HT-29 (cell line): ENCODE results near the gene TGFBR3. TPM values are rescaled to one million over a fixed set of nuclear protein-coding genes. Genes with fewer than 3 reads are reported as not detected.

ENCODE experiments used
- DNase-seq: peaks from one replicate; pipeline ENCODE4 v3.0.0-alpha.2; 2015; ENCODE audit warnings: low spot score
- total RNA-seq: library from RNA; depleted of rRNA; stranded (reverse); fragments of >200 nt; shearing (Covaris generic); gene quantifications from 2 replicates; pipeline ENCODE4 v1.2.3, GENCODE V29; 2014

Gene TGFBR3
- total RNA-seq, 1 experiment from 2014 or later, result 4.3 TPM

DNA sequence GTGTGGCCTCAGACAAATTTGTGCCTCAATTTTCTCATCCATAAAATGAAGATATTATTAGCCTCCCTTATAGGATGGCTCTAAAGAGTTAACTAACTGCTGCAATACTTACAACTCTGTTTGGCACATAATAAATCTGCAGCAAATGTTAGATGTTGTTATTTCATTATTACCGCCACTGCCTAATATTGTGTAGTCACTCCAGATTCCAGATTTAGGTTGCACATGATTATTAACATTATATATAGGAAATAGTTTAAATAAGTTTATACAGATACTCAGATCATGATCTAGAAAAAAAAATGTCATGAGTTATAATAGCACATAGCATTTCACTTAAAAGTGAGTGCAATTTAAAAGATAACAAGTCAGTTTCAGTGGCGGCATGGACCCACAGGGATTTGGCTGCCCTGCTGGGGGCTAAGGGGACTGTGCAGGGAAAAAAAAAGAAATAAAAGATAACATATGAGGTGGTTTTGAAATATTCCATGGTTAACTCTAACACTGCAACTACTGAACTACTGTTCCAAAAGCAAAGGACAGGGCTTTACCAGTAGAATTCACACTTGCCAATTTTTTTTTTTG is 170.4 kb downstream of the TGFBR3 start:
- DNase-seq, result no peak

DNA sequence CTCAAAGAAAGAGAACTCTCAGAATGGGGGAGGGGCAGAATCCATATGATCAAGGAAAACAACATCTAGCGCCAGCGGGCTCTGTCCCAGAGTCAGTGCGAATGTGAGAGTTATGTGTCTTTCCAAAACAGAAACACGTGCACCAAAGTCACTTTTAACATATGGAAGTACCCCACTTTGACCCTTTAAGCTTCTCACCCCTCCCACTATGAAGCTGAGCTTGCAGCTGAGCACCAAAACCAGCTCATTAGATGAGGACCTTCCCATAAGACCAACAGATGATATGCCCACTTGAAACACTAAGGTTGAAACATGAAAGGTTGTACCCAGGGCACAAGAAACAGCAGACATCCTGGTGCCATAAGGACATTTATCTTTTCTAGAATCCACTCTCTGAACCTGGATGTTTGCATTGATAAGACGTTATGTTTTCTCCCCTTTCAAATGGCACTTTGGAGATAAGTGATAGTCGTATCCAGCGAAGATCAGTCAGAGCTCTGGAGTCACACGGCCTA is 171.0 kb downstream of the TGFBR3 start:
- DNase-seq, result no peak

DNA sequence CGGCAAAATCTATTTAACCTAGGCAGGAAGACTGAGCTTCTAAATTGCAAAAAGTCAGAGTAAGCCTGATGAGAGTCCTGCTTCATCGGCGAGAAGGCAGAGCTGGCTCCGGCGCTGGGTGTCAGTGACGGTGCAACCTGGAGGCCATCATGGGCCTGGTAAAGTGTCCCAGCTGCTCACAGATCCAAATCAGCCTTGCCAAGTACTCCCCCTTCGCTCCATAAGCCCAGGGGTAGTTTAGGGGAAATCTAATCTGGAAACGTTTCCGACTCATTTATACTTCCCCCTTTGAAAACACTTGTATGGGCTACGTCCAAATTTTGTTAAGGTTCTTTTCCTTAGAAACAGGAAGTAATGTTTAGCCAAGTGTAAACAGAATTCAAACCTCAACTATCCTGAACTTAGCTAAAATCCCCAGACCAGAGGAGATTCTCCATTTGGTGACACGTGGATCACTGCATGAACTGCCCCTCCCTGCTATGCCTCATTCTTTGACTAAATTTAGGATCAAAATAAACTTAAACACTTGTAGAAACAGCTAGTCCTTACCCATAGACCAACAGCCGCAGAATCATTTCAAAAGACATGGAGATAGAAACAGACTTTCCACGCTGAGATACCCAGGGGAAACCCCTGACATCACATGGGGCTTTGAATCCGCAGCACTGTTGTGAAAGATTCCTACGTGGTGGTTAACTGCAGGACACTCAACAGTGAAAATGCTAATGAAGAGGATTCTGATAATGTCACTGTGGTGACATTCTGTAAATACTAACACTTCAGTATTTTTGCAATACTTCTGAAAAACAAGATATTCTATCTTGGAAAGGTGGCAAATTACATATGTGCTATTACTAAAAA is 172.7 kb downstream of the TGFBR3 start:
- DNase-seq, result no peak

DNA sequence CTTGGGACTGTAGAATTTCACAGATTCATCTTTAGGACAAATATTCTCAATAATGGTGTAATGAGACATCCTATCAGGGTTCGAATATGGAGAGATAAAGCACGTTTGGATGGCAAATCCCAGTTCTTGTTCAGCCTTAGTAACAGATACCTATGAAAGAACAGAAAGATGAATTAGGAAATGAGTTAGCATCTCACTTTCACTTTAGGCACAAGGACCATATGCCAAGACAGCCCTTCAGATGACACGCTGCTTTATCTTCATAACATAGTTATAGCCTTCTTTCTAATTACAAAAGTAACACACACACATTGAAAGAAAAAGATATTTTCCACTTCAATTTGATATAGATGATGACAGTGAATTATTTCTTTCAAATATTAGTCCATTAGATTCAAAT is 173.6 kb downstream of the TGFBR3 start:
- DNase-seq, result no peak

DNA sequence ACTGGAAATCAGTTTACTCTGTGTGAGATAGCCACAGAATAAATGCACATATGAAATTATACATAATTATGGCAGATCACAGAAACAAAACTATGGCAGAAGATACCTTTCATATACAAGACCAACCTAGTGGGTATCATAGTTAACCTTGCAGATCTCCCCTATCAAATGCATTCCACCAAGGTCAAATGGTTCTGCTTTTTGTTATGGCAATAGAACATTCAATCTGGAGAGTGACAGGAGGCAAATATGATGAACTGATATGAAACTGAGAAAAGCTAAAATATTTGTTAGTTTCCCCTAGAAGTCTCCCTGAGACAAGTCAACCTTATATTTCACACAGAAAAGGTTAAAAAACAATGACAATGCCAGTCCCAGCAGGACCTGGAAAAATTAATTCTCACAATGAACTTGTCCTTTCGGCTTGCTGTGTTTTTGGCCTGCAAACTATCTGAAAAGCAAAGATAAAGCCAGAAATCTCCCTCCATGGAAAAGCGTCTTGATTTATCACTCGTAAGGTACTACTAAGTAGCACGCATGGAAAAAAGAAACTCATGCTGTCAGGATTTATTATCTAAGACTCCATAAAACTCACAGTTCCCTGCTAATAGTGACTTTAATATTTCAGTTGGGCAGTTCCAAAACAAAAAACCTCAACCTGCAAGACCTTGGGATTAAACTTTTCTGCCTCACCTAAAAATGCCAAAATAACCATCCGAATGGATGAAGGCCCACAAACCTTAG is 174.3 kb downstream of the TGFBR3 start:
- no peak for DNase-seq

DNA sequence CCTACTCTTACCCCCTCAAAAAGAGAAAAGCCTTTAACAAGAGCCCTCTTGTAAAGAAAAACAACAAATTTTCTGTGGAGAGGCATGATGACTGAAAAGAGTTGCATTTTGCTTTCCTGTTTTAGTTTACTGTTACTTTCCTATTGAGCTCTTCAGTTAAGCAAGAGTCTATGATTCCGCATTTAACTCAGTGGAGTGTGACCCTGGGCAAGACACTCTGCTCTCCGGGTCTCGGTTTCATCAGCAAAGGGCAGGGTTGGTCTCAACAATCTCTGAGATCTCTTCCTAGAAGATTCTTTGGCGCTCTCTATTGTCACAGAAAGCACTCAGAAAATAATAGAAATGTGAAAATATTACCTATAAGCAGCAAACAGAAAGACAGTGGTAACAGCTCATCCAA is 175.7 kb downstream of the TGFBR3 start:
- DNase-seq, result no peak

DNA sequence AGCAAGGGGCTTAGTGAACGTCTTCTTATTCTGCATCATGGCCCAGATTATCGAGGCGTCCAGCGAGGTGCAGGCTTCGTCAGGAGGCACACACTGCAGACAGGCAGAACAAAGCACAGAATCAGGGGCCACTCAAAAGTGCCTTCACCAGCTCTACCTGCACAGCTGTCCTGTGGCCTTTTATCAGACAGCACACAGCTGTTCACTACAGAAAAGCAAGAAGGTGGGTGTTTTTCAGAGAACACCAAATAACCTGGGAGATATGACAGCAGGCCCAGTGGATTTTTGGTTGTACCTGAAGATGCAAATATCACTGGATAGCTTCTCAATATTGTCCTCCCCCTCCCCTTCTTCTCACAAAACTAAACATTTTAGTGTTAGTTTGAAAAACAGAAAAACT is 177.3 kb downstream of the TGFBR3 start:
- DNase-seq, result no peak

DNA sequence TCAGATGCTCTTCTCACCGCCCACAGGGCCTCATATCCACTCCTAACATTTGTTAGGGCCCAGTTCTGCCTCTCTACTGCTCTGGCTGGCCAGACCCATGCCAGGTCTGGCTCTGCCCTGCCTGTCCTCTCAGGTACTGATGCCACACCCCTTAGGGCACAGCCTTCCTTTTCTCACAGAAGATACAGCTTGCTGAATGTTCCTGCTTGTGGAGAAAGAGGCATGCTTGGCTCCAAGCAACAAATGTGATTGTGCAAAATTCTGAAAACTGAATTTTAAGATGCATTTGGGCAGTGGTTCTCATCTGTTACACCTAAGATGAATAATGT is 178.1 kb downstream of the TGFBR3 start:
- DNase-seq, result no peak

DNA sequence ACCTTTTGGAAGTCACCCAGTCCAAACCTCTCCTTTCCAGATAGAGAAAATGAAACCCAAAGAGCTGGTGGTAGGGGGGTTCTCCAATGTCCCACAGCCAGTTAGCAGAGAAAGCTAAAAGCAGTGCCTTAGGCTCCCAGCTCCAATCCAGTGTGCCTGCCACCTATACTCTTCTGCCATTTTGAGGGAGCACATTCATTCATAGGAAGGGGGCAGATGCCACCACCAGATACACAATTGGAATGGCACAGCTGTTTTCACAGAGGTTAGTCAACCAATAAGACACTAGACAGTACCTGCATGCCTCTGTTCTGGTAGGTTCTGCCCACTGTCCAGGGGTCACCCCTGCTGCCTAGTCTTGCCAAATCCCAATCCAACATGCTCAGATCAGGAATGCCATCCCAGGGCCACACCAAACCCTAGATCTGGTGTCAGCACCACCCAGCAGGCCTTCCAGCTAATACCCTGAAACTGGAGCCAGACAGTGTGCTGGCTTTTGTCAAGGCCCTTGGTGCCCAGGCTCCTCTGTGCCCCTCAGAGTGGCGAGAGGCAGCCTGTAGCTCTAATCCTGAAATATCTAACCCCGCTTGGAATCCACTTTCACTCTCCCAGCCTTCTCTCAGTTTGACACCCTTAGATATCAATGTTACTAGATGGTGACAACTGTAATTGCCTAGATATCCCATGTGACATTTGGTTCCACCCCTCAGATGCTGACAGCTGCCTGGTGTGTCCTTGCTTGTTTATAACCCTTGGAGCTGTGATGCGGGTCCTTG is 178.6 kb downstream of the TGFBR3 start:
- no peak for DNase-seq

DNA sequence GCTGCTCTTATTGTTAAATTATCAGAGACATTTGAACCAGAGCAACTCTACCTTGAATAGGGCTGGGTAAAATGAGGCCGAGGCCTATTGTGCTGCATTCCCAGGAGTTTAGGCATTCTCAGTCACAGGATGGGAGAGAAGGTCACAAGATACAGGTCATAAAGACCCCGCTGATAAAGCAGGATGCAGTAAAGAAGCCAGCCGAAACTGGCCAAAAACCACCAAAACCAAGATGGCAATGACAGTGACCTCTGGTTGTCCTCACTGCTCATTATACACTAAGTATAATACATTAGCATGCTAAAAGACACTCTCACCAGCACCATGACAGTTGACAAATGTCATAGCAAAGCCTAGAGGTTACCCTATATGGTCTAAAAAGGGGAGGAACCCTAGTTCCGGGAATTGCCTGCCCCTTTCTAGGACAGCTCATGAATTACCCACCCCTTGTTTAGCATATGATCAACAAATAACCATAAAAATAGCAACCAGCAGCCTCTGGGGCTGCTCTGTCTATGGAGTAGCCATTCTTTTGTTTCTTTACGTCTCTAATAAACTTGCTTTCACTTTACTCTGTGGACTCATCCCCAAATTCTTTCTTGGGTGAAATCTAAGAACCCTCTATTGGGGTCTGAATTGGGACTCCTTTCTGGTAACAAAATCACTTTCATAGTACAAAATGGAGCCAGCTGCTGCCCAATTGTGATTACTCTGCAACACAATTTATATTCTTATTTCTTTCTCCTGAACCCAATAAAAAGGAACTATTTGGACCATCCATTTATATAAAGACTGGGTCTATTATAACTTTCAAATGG is 179.6 kb downstream of the TGFBR3 start:
- no peak for DNase-seq

DNA sequence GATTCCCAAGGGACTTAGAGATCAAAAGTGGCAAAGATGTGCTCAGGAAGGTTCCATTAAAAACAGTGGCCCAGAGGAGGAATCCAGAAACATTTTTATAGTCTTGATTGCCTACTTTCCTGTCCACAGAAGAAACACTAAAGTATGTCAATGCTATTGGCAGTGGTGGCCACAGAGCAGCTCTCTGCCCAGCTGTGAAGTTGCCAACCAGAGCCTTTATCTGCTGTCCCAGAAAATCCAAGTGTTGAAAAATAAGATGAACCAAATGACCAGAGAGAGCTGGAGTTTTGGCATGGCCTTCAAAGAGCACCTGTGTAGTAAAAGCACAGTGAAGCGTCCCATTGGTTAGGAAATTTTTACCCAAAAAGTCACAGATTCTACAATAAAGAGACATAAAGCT is 181.2 kb downstream of the TGFBR3 start:
- DNase-seq, result no peak

DNA sequence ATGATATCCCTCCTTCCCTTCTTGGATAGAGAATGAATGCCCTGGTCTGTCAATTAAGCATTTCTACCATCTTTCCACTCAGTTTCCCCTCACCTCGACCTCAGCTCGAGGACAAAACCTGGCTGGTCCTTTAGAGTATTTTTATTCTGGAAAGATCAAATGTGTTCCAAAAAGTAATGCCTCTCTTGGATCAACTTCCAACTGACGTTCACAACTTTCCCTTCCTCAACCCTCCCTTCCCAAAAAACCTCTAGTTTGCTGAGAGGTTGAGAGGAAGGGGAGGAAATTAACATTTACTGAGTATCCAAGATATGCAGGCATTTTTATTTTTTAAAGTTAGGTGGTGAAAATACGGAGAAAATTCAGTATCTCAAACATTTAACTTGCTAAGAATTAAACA is 182.9 kb downstream of the TGFBR3 start:
- no peak for DNase-seq

DNA sequence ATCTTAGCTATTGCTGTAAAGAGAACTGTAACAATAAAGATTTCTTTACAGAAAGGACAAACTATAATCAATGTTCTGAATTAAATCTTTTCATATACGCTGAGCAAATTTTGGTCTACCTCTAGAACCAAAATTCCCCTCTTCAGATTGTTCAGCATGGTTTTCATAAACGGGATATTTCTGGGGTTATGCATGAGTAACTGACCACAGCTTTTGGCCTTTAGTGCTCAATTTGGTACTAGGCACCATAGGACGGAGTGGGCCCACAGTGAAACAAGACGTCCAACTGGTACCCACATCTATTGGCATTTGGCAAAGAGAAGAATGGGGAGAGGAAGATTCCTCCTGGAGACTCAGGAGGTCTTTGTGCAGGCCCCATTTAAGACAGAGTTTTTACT is 184.5 kb downstream of the TGFBR3 start:
- DNase-seq, result no peak

DNA sequence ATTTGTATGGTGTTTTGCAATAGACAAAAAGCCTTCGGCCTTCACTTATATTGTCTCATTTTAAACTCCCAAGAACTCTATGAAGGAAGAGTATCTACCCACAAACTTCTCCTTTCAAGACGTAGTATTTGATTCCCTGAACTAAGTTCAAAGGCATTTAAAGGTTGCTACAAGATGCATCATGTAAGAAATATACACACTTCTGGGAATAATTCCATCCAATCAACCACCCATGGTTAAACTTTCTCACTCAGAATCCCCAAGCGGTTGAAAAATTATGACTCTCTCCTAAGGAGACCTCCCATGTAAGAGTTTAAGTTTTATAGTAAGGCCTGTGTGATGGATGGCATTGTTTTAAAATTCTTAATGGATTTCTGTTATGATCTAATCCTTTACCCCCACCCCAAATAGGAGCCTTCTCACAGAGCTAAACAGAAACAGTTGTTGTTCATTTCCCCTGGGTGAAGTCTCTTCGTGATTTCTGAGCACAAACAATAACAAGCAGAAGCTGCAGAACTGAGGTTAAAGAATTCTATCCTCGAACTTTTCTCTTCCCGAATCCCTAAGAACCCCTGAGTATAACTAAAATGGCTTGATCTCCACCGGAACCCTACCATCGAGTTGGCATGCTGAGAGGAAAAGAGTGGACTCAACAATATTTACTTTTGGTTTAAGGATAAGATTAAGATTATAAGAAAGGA is 185.0 kb downstream of the TGFBR3 start:
- DNase-seq, result no peak

DNA sequence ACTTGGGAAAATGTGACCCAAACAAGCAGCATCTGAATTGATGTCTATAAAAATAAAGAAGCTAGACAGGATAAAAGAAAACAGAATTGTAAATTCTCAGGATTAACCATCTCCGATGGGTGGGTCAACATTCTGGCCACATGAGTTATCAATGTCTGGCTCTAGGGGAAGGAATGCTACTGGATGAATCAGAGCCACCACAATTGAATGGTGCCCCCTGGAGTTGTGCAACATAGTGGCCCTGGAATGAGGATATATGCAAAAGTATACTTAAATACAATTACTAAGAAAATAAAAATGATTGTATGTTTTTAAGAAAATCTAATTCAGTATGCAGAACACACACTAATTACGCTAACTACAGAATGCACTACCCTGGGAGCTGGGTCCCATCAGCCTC is 185.6 kb downstream of the TGFBR3 start:
- DNase-seq, result no peak

DNA sequence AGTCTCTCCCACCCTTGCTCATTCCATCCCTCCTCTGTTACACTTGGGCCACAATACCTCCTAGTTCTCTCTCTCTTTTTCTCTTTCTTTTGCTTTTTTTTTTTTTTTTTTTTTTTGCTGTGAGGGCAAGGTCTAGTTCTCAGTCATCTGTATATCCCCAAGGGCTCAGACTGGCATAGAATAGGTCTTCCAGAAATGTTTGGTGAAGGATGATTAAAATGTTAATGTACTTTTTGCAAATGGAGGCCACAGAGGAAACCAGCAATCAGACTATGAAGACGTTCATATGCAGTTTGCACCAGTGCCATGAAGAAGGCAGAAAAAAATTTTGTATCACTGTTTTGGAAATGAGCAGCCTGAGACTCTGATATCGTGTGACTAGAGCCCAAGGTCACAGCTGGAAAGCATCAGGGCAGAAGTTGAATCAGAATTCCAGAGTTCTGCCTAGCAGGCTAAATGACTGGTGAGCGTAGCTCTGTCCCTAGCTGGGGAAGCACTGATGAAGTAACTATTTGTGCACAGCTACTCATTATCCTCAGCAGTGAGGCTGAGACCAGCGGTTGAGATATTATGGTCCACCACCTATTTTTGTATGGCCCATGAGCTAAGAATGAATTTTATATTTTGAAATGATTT is 186.5 kb downstream of the TGFBR3 start:
- DNase-seq, result no peak

DNA sequence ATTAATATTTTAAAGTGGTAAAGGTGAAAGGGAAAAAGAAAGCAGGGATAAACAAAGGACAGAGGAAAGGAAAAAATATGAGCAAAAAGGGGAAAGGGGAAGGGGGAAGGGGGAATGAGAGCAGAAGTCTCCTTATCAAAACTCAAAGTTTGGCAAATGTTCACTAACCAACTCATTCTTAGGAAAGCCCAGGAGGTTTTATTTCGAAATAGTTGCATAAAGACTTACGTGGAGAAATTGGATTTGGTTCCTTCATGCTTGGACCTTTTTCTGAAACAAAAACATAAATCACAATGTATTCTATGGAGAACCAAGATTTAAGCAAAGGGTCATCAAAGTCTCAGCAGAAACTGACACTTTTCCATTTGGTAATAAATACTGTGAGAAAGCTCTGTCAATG is 188.1 kb downstream of the TGFBR3 start:
- DNase-seq, result no peak

DNA sequence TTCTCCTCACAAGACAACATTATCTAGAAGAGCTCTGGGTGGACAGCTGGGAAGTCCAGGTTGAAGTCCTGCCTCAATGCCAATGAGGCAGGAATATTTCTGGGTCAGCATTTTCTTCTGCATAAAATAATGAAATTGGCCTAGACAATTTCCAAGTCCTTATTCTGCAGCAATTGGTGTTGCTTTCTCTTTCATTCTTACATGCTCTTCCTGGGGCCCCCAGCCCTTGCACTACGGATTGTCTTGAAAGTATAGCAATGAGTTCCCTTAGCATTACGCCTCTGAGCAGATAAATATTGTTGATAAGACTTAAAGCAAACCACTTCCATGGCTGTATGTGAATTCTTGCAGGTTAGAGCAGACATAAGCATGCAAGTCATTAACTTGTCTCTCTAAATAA is 188.5 kb downstream of the TGFBR3 start:
- DNase-seq, result no peak

DNA sequence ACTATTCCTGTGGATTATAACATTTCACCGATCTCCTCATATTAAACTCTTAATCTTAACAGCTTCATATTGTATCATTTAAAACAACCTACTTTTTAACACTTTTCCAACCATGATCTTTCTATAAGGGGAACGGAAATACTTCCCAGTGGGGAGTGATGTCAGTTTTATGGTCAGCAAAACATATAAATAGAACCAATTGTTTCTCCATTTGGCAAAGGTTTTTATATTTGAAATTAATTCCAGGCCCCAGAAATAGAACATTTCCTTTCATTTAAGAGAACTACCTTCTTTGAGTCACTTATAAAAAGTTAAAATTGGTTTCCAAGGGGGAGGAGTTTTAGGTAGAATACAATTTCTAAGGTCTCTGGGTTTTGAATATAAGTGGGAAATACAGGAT is 189.6 kb downstream of the TGFBR3 start:
- DNase-seq, result no peak

DNA sequence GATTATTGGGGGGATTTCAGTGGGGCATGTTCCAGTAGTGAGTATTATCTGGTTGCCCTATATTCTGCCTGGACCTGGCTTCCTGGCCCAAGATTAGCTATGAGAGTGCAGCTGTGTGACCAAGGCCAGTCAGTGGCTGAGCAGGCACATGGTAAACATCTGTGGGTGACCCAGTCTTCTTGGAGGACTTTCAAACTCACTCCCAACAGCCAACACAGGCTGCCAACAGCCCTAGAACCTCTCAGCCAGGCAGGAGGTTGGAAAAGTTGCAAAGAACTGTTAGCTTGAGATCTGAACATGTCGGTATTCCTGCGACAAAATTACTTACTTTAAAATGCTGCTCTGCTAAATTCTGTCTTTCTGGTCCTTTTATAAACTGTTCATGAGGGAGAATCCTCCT is 192.4 kb downstream of the TGFBR3 start:
- DNase-seq, result no peak
